SK-N-MC (cell line): ENCODE data around the gene LGR6.

ENCODE experiments used
- EZH2 ChIP-seq: fragments of 200-600 bp; sonication (generic); IDR thresholded peaks from one replicate; pipeline ENCODE4 v1.6.1; 2017; ENCODE audit warnings: antibody characterized with exemption
- POLR2AphosphoS5 ChIP-seq: IDR thresholded peaks from 2 replicates; pipeline ENCODE4 v1.6.1; 2012; ENCODE audit warnings: mild to moderate bottlenecking, low read depth, low read length, borderline replicate concordance

- TF ChIP-seq EZH2 (no peak), POLR2AphosphoS5 (no peak)
Observed at GRCh38 chr1:202187041-202187671, 6.4 kb upstream of the LGR6 start.
